ENCODE results near the gene LCLAT1.

The LCLAT1 gene

DNA sequence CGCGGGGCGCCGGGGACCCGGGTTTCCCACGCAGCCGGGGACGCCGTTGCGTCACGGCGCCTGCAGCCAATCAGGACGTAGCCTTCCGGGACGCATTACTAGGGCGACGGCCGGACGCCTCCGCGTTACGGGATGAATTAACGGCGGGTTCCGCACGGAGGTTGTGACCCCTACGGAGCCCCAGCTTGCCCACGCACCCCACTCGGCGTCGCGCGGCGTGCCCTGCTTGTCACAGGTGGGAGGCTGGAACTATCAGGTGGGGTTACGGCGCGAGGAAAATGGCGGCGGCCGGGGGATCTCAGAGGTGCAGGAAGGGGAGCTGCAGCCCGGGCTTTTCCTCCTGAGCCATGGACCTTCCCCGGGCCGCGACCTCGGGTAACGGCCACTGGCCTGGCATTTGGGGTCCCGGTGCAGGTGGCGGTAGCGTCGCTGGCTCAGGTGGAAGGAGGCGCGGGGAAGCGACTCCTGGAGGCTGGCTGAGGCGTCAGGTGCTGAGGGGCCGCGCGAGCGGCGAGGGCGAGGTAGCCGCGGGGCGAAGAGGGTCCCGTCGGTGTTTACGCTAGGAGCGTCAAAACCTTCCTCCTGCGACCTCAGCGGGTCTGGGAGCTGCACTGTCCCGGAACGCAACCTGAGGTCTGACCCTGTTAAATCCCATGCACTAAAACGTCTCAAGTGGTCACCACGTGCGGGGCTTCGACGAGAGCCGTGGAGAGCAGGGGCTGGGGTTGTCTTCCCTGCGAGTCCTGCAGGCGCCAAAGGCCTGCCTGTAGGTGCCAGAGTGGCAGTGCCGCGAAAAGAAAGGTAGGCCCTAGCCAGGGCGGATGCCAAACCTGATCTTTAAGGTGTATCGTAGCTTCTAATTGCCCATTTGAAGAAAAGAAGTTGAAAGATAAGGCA is at the start of gene LCLAT1:
TSS of gene LCLAT1 (plus strand) at position 98 of the 897 bp plus-strand sequence. CDS start 78,345 bp downstream, outside the sequence.
- peak; percentile 90 for DNase-seq

DNA sequence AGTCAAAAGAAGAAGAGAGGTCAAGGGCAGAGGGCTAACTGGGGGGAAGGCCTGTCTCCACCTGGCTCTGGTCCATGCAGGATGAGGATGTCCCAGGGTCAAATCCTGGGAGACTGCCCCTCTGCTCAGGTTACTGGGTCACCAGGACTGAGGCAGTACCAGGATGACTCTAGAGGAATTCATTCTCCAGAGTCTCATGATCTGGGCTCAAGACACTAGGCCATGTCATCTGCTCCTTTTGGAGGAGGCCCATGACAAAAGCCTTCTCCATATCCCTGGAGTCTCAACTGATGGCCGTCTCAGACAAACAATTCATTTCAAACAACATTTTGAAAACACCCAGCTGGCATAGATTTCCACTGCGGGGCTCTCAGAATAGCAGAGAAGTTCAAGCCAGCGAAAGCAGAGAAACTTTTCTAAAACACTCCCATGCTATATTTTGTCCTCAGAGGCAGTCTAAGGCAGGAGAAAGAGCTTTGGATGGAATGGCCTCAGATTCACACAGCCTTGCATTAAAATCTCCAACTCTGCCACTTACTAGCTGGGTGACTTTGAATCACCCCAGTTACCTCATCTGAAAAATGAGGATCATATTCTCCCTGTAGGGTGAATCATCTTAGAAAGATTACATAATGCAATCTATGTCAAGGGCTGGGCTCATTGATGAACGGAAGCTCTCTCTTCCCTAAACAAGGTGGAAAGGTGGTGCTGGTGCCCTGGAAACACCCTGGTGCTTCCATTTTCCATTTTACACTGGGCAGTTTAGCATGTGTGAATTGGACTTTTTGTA is 48.8 kb upstream of the LCLAT1 start:
- peak; percentile 14 for DNase-seq

DNA sequence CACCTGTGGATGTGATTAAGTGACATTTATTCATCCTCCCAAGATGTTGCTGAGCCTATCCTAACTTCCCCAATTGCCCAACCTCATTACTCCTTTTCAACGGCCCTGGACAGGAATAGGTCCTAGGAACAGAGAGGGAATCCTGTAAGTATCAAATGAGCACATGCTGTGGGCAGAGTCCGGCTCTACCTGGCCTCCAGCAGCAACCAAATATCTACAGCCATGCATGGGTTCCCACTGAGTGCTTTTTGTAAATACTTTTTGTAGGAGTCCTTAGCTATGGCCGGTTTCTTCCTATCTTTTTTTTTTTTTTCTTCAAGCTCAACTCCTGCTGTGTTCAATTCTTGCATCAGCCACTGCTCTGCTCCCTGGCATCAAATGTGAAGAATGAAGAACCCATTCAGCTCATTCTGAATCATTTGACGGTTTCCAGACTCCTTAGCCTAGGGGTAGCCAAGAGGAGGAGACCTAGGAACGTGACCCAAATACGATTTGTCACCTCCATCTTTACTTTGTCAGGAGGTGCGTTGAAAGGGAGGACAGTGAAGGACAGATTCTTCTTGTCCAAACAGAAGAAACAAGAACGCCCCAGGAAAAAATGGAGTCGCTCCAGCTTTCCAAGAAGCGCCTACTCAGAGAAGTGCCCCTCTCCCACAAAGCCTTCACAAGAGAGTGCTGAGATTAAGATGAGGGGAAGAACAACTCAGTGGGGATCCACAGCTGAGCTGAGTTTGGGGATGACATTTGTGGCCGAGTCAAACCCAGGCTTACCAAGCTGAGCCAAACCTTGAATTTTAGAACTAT is 46.7 kb upstream of the LCLAT1 start:
- DNase-seq, result peak; percentile 7

DNA sequence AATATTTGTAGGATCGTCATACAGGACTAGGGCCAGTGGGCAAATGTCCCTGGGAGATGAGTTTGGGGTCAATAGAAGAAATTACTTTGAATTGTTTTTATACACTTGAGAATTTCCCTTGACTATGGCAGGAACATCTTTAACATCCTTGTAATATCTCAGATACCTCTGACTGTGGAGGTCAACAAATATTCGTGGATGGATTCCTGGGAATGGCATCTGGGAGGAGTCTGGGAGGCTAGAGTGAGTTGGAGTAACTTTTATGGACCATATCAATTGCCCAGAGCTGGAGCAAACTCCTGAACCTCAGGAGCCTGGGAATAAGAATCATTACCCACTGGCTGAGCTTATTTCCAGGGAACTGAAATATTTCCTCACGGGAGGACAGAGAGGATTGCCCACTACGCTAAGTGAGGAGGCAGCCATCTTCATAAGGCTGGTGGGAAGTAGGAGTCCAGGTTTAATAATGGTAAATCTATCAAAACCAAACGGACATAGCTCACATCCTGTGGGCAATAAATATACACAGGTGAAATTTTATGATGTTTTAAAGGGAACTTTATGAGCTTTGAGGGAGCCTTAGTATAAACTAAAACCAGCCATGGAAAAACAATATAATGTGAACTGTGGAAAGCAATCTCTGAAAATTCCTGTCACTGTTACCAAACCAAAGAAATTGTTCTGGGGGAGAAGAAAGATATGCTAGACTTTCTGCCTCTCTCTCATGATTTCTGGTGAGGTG is 44.4 kb upstream of the LCLAT1 start:
- DNase-seq, result peak; percentile 2

DNA sequence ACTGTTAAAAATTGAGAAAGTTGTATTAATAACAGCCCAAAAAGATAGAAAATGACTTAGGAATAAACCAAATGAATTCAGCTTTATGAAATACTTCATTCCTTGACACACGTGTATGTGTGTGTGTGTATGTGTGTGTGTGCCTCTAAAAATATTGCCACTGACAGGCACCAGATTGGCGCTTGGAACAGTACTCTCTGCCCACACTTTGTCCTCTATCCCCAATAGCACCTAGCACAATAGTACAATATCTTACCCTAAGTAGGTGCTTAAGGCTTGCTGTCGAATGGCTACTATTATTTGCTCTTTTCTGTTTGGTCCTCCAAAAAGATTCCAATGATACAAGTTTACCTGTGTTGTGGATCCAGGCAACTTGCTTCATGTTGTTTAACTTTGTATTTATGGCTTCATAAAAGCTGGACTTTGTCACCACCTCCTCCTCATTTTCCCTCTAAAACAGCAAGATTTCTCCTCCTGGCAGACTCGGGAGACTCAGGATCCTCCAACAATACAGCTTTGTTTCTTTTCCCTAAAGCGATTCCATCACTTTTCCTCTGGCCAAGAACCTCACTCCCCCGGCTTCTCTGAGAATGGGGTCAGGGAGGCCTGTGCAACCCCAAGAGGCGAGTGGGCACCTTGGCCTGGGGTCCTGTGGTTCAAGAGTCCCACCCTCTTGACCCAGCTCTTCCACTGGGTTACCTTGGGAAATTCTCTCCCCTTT is 43.3 kb upstream of the LCLAT1 start:
- peak; percentile 13 for DNase-seq

DNA sequence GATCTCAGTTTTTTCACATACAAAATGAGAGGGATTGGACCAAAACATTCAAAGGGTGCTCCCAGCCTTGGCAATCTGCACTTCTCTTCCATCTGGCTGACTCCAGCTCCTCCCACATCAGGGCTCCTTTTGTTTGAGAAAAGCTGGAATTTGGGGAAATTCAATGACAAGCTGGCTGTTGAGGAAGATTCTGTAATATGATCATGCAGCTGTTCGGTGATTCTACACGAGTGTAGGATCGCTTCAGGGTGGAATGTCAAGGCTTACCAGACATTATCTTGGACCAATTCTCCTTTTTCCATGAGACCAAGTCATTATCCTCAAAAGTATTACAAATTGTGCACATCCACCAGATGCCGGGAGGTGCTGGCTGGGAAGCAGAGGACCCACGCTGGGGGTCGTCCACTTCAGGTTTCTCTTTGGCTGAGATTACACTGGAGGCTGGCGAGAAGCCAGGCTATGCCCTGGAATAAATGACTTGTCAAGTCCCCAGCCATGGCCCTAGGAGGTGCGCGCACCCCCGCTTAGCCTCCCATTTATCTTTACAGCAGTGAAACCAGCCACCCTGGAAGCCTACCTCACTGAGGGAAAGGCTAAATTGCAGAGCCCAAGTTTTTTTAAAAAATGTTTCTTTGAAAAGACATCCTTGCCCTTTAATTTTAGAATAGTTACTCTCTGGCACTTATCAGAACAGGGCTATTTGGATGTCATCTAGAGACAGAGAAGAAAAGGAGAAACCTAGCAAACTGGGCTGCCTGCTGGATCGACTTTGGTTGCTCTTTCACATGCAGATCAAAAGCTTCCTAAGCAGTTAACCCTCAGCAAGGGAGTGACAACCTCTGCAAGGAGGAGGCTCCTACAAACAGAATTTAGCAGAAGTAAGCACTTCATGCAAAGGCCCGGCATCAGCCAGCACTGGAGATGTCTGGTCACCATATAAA is 42.5 kb upstream of the LCLAT1 start:
- peak; percentile 19 for DNase-seq

DNA sequence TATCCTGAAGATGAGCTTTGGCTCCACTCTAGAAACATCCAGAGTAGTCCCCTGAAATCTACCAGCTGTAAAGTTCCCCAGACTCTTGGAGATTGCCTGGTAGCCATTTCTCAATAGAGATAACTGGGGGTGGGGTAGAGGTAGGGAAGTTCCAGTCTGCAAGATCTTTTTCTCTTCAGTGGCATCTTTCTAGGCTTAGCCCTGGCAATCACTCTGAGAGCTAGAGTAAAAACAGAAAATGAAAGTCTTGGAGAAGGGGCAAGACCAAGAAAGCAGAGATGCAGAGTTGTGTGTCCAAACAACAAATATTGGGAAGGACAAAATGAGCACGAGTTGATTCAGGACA is 41.8 kb upstream of the LCLAT1 start:
- DNase-seq, result no peak

DNA sequence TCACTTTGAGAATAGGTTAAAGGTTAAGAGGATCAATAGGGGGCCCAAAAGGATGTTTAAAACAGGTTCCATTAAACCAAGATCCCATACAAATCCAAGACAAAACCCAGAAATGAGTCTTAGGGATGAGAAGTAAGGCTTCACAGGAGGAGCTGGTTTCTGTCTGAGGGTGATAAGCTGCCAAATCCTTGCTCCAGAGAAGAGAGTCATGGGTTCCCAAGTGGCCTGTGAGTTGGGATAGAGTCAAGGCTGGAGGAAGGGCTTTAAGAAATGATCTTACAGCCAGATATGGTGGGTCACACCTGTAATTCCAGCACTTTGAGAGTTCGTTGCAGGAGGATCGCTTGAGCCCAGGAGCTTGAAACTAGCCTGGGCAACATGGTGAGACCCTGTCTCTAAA is 40.2 kb upstream of the LCLAT1 start:
- no peak for DNase-seq

DNA sequence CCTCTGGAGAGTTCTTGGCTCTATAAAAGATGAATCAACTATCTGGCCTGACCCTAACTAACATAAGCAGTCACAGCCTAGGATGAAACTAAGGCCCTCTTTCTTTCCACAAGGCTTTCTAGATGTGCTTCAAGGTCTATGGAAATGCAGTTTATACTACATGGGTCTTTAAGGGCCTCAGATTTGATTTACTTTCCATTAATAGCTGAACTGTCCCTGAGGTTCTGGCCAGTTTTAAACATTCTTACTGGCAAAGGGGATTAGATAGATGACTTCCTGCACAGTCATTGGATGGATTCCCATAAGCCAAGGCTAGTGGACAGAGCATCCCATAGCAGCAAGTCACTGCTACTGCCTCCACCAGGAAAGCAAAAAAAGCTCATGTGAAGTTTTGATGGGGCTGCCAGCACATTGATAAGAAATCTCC is 38.1 kb upstream of the LCLAT1 start:
- DNase-seq, result no peak

DNA sequence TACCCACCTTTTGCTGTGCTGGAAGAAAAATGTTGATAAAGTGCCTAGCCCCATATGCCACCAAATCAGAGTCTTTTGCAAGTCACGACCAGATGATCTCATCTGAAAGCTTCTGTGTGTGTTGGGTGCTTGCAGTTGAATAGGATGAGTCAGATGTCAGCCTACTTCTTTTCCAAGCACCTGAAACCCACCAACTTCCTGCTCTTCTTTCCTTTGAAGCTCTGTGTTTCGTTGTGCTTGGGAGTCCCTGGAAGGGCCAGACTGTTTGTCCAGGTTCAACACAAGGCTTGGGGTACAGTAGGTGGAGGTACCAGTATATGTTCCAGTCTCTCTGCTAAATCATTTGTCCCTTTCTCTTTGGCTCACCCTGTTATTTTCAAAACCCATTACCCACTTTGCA is 36.8 kb upstream of the LCLAT1 start:
- peak; percentile 28 for DNase-seq

DNA sequence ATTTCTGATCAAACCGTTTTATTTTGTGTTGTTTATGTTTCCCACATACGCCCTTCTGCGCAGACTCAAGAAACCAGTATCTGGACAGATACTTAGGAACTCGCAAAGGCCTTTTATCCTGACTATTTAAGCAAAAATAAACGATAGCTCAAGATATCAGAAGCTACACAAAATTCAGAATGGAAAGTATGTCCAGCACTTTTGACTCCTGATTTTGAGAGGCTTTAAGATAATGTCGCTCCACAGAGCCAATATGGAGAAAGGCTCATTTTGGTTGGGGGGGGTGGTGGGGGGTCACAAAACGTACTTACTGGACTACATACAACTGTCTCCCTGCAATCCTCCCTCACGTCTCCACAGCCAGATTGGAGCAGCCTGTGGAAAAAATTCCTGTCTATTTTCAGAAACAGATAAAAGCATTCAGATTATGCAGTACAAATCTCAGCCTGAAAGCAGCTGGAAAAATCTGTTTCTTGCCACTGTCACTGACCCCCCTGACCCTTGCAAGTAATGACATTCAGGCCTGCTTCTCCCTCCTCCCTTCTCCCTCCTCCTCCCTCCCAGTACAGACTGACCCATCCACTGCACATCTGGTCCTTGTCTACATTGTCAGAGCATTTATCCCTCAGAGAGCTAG is 34.9 kb upstream of the LCLAT1 start:
- peak; percentile 13 for DNase-seq

DNA sequence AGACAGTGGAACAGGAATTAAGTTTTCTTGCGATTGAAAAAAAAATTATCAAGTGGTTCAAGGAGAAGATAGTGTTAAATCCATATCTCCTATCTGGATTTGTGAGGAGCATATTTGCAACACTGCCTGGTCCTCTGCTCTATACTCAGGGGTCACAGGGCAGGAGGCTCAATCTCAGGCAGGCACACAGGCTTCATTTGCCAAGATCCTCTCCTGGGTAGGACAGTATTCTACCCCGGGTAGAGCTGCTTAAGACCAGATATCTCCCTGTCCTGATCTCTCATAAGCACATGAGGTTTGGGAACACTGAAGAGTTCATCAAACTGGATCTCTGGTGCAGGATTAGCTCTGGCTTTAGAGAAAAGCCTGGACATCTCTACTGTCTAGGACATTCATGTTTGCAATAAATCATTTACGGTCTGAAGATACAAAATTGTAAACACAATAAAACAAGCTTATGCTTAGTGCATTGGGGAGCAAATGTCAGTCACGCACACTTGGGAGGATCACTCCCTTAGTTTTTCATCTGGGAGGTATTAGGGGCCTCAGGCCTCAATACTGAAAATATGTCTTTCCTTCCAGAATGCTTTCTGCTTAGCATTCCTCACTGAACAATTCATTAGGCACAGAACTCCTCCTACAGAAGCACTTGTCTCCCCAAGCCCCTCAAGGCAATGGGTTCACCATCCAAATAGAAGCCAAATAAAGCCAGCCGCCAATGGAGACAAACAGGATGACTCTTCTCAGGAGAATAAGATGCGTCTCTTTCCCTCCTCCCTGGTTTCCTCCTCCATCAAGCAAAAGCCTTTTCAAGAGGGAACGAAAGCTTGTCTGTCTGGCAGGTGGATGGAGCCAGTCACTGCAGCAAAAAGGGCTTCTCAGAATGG is 34.1 kb upstream of the LCLAT1 start:
- no peak for DNase-seq

DNA sequence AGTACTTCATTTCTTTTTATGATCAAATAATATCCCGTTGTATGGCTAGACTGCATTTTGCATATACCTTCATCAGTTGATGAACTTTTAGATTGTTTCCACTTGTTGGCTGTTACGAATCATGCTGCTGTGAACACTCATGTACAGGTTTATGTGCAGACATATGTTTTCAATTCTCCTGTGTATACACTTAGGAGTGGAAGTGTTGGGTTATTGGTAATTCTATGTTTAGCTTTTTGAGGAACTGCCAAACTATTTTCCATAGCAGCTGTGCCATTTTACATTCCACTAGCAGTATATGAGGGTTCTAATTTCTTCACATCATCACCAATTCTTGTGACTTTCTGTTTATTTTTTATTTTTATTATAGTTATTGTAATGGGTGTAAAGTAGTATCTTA is 32.1 kb upstream of the LCLAT1 start:
- DNase-seq, result no peak

DNA sequence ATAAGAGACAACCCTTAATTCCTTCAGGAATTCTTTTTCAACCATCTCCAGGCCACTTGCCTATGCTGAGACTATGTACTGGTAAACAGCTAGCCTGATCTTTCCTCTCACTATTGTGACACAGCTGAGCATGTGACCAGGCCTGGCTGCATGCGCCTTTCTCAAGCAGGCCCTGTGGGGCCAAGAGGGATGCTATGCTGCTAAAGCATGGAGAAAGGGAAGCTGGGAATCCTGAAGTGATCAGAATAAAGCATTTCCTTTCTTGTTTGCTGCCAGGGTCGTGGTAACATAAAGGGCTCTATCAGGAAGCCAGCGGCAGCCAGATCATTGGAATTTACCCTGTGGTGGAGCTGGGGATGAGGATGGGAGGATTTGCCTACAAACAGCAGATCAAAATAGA is 29.8 kb upstream of the LCLAT1 start:
- DNase-seq, result no peak

DNA sequence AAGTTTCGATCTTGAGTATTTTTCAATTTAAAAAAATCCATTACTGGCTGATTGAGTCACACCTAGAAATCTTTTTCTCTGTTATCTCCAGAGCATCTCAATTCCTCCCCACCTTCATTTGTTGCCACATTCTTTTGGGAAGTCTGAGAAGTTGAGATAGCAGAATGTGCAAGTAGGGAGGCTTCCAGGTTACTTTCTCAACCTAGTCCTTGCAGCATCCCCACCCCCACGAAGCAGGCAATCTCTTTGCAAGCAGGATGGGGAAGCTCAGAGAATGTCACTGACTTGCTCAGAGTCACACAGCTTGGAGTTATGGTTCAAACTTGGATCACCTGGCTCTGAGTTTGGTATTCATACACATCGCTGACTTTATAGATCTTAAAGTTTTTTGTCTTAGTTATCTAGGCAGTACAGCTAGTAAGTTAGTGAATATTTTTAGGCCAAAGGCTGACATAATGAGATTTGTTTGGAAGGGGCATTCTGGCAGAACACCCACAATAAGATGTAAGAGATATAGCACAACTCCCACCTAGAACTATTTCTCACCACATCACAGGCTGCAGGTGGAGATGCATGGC is 25.9 kb upstream of the LCLAT1 start:
- DNase-seq, result no peak

DNA sequence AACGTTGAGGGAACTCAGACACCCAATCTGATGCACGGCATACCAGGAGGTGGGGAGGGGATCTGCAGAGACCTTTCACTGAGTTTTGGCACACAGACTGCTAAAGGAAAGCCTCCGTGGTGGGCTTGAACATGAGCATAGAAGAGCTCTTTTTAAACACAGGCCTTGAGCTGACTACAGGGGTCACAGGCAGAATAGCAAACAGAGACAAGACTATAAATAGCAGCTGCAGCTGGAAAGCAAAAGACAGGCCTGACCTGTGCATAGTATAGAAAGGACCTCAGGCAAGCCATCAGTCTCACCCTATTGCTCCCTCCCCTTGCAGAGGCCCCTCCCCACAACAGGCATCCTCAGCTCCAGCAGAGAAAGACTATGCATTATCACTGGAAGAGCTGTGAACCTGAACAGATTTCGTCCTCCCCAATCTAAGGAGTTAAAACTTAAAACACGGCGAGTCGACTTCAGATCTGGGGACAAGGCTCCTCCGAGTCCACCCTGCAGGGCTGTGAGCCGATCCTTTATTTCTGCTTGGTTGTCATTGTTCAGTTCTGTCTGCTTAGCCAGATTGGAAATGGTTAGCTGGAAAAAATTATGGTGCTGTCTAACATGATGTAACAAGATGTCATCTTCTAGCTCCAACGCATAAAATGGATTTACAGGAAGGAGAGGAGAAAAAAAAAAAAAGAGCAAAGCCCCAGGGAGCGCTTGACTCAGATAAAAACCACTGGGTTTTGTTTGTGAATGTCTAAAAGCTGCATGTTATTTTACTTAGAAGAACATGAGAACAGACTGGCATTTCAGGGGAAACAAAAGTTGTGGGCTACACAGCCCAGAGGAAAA is 25.2 kb upstream of the LCLAT1 start:
- peak; percentile 61 for DNase-seq

DNA sequence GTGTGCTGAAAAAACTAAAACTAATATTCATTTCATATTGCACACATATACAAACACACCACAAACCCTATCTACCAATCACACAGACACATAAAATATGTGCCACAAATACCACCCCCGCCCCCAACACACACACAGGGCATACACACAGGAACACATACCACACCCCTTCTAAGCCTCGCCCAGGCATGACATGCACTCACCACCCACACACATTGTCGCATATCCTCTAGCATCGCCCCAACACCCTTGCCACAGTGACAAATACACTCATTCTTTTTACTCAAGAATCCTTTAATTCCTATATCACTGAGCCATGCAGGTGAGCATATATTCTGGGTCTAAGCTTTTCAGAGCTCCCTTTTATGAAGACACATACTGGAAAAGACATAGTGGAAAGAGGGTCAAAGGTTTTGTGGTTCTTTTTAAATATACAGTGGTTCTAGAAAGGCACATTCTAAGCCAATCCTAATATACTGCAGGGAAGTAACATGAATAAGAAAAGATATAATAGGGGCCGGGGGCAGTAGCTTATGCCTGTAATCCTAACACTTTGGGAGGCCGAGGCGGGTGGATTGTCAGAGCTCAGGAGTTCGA is 24.5 kb upstream of the LCLAT1 start:
- DNase-seq, result peak; percentile 88

All from stimulated activated CD8-positive, alpha-beta memory T cell treated with anti-CD3 and anti-CD28 coated beads, Interleukin-4, amount 100 ng/mL, for 48 hours (primary cell).